M059J (cell line): Measurements from ENCODE around the gene ADCY9. TPM values are rescaled to one million over a fixed set of nuclear protein-coding genes. Genes with fewer than 3 reads are reported as not detected.

Experiments used
- DNase-seq: peaks from one replicate; pipeline ENCODE4 v3.0.0-alpha.2; 2012; ENCODE audit warnings: low read depth
- total RNA-seq: library from RNA; depleted of rRNA; stranded (reverse); fragments of >200 nt; shearing (Covaris generic); gene quantifications from 2 replicates; pipeline ENCODE4 v1.2.3, GENCODE V29; 2014

The ADCY9 gene
- total RNA-seq, 1 experiment from 2014 or later, result 18.1 TPM

DNA sequence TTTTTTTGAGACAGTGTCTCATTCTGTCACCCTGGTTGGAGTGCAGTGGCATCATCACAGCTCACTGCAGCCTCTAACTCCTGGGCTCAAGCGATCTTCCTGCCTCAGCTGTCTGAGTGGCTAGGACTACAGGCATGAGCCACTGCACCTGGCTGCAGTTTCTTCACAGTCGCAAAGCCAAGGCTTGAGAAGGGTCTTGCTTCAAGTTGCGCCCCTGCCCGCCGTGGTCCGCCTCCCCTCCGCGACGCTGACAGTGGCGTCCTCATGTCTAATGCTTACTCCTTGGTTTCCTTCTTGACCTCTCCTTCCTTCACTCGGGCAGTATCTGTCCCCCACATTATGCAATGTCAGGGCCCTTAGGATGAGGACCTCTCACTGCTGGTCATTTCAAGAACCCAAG, 112.7 kb downstream of the ADCY9 start:
- DNase-seq, result no peak

GRCh38 chr16:4003166-4003565, 113.1 kb downstream of the ADCY9 start:
- DNase-seq, result no peak

DNA sequence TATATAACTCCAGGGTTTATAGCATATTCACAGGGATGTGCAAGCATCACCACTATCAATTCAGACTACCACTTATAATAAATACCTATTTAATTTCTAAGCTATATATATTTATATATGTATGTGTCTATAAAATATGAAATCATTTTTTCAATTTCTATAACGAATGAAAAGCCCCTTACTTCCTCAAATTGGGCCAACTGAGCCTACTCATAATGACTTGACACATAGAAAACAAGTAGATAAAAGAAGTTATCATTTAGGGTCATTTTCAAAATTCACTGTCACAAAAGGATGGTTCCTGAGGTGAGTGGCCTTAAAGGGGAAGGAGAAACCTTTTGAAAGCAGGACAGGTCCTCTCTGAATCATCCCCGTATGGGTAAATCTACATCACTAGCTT, 114.1 kb downstream of the ADCY9 start:
- no peak for DNase-seq

- DNase-seq, result peak; percentile 6
Observed at GRCh38 chr16:3999479-4000325, 116.5 kb downstream of the ADCY9 start.

- DNase-seq, result no peak
Observed at GRCh38 chr16:3998793-3999478, 117.3 kb downstream of the ADCY9 start.

- DNase-seq, result no peak
Observed at GRCh38 chr16:3997231-3997841, 118.9 kb downstream of the ADCY9 start.

DNA sequence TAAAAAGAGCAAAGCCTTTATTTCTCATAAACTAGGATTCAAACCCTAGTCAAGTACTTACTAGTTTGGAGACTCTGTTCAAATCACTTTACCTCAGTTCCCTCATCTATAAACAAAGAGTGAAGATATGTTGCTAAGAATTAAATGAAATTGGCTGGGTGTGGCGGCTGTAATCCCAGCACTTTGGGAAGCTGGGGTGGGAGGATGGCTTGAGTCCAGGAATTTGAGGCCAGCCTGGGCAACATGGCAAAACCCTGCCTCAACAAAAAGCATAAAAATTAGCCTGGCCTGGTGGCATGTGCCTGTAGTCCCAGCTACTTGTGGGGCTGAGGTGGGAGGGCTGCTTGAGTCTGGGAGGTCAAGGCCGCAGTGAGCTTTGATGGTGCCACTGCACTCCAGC, 121.2 kb downstream of the ADCY9 start:
- no peak for DNase-seq

GRCh38 chr16:3993052-3993785, 123.0 kb downstream of the ADCY9 start:
- DNase-seq, result no peak

GRCh38 chr16:3992297-3993051, 123.8 kb downstream of the ADCY9 start:
- no peak for DNase-seq

GRCh38 chr16:3988824-3989223, 127.4 kb downstream of the ADCY9 start:
- DNase-seq, result no peak

- no peak for DNase-seq
Observed at GRCh38 chr16:3988011-3988410, 128.2 kb downstream of the ADCY9 start.

DNA sequence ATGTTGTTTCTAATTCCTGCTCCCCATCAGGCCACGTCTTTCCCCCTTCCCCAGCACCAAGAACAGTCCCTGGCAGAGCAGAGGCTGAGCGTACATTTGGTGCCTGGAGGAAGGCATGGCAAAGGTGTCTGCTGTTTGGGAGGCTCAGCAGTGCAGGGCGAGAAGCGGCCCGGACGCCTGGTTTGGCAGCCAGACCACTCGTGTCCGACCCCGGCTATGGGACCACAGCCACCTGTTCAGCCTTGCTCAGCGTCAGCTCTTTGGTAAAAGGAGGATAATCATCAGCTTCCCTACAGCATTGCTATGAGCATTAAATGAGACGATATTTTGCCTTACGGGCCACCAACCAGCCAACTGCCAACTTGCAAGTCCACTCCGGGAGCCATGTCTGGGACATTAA, 129.0 kb downstream of the ADCY9 start:
- no peak for DNase-seq

GRCh38 chr16:3986235-3986544, 130.1 kb downstream of the ADCY9 start:
- DNase-seq, result no peak

DNA sequence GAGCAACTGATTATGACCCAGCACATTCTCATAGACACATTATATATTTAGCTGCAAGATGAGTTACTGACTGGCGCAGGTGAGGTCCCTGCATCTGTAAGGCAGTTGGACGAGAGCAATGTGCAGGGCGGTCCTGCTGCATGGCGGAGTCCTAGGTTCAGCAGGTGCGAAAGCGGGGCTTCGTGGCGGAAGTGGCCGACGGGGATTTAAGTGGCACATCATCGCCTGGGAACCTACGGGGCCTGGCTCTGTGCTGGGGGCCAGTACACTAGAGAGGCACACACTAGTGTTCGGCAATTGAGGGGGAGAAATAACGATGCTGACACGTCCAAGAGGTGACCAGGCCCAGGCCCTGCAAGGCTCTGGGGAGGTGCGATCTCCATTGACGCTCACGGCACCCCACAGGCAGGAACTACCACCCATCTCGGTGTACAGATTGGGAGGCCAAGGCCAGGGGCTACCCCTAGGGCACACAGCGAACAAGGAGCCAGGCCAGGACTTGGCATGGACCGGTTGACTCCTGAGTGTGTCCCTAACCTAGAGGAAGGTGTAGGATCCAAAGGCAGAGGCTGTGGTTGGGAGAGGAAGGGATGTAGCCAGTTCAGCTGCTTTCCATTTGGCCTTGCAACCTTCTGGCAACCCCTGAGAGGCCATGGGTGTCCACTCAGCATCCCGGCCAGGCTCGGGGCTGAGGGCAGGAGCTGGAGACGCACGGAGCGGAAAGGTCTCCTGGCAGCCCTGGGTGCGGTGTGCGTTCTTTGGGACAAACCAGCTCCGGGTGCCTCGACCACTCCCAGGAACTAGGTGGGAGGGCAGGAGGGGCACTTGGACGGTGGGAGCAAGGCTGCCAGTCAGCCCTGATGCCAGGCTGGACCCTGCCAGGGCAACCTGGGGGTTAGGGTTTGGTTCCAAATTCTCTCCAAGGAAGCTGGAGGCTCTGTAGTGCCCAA, 131.9 kb downstream of the ADCY9 start:
- no peak for DNase-seq

DNA sequence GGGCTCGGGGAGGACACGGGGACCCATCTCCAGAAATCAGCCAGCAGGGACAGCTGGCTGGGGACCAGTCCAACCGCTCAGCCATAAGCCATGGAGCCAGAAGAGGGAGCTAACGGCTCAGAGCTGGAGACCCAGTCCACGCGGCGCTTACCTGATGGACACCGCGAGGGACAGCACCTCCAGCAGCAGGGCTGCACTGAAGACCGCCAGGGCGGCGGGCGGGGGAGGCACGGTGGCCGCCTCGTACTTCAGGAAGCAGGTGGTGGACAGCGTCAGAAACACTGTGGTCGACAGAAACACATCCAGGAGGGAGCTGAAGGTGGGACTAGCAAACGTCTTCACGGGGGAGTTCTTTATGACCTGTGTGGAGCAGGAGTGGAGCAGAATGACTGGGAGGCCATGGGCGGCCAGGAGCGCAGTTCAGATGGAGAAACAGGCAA, 133.1 kb downstream of the ADCY9 start:
- DNase-seq, result peak; percentile 37

DNA sequence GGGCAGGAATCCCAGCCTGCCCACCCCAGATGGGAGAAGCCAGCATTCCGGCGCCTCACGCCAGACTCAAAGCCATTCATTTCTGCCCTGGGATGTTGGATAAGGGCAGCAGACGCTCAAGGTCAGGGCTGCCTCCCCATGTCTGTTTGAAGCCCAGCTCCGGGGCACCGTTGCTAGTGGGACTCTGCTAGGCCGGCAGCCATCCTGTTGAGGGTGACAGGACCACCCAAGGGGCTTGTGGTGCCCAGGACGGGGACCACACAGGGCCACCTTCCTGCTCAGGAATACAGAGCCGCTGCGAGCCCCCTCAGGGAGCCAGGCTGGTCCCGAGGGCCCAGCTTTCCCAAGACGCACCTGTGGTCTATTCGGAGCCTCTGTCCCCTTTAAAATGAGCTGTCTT, 134.0 kb downstream of the ADCY9 start:
- no peak for DNase-seq

DNA sequence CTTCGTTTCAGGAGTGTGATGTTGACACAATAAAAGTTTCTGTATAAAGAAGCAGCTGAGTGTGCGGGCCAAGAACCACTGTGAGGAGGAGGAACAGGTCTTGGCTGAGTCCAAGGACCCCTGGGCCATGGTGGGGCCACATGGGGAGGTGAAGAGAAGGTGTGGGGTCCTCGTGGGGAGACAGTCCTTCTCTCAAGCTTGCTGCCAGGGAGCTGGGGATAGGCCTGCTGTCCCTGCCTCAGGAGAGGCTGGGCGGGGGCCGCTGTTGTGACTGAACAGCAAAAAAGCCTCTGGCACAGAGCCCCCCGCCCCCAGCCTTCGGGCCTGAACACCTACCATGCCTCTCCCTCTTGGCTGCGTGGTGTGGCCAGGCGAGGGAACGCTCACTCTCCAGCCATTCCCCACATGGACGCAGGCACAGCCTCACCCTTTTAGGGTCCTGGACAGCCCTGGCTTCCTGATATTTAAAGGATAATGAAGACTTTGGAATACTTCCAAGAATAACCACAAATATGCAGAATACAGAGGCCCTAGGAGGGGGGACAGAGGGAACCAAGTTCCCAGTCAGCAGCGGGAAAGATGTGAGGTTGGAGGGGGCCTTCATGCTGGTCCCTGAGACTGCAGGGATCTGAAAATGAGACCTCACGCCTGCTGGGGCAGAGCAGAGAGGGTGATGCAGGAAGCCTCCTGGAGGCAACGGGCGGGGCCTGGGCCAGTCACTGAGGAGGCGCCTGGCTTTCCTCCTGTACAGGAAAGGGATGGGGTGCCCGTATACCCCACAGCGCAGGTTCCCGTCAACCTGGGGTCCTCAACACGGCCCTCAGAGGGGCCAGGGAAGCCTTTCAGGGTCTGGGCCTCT, 135.8 kb downstream of the ADCY9 start:
- DNase-seq, result peak; percentile 69

DNA sequence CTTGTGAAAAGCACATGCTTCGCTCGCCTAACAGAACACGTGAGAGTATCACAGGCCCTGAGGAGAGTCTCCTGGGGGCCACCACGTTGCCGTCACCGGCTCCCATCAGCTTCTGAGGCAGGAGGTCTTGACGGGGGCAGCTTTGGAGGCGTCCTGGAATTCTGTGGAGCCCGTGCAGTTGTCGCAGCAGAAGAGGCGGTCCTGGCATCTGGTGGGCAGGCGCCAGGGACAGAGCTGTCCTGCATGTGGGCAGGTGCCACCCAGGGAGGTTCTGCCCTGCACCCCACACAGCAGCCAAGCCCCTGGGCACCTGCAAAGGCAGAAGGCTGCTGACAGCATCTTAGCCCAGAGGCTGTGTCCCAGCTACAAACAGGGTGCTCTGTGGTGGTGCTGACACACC, 136.7 kb downstream of the ADCY9 start:
- no peak for DNase-seq

DNA sequence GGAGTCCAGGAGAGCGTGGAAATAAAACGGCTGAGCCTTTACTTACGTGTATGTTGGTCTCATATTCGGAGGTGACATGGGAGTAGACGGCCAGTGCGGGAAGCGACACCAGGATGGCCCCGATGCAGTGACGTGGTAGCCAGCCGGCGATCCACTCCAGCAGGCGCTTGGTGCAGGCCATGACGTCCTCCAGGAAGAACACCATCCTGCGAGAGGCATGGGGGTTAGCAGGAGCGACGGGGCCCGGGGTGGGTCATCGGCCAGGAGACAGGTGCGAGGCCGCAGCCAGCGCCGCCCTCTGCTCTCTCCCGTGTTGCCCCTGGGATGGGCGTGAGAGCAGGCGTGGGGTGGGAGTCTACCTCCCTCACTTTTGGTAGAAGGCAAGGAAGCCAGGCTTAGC, 137.2 kb downstream of the ADCY9 start:
- no peak for DNase-seq
